ENCODE data around the gene EFHC2.

The EFHC2 gene

DNA sequence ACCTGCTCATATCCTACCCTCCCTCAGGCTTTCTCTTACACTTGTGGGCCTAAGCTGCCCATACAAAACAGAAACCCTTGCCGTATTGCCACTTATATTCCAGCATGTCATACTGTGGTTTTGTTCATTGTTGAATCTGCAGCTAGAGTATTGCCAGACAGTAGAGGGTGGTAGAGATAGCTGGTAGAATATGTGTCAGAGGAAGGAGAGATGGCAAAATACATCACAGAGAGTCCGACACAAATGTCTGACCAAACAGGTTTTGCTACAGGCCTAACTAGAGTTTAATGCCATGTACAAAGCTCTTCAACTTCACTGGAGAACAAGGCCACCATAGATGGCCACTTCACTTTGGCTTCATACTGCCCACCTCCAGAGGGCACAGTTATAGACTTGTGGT, 160.1 kb downstream of the EFHC2 start:
- no peak overlapping the region for H3K27ac ChIP-seq (ENCODE audit: low read depth, low read length)
- no peaks in the 10 kb centered on the region for H3K4me1 ChIP-seq (ENCODE audit: insufficient read depth, low read length)
- H3K27me3 ChIP-seq (ENCODE audit: control insufficient read depth in 1 of 2, insufficient read depth in 2 of 2, low read length in 2 of 2): no peaks in the 10 kb centered on the region
- H3K9ac ChIP-seq (ENCODE audit: low read length): no peak overlapping the region
- no peaks in the 10 kb centered on the region for H3K9me3 ChIP-seq (ENCODE audit: low read length)
- no peaks in the 10 kb centered on the region for H3K36me3 ChIP-seq (ENCODE audit: insufficient read depth, low read length)
- no peak overlapping the region for H3K4me3 ChIP-seq (ENCODE audit: low read depth in 1 of 2, low read length in 2 of 2)

GRCh38 chrX:44178274-44179053, 165.0 kb downstream of the EFHC2 start:
- no peaks in the 10 kb centered on the region for H3K27me3 ChIP-seq (ENCODE audit: control insufficient read depth in 1 of 2, insufficient read depth in 2 of 2, low read length in 2 of 2)
- no peak overlapping the region for H3K27ac ChIP-seq (ENCODE audit: low read depth, low read length)
- H3K36me3 ChIP-seq (ENCODE audit: insufficient read depth, low read length): no peaks in the 10 kb centered on the region
- no peaks in the 10 kb centered on the region for H3K4me1 ChIP-seq (ENCODE audit: insufficient read depth, low read length)
- H3K9me3 ChIP-seq (ENCODE audit: low read length): no peaks in the 10 kb centered on the region
- H3K9ac ChIP-seq (ENCODE audit: low read length): no peak overlapping the region
- no peak overlapping the region for H3K4me3 ChIP-seq (ENCODE audit: low read depth in 1 of 2, low read length in 2 of 2)

DNA sequence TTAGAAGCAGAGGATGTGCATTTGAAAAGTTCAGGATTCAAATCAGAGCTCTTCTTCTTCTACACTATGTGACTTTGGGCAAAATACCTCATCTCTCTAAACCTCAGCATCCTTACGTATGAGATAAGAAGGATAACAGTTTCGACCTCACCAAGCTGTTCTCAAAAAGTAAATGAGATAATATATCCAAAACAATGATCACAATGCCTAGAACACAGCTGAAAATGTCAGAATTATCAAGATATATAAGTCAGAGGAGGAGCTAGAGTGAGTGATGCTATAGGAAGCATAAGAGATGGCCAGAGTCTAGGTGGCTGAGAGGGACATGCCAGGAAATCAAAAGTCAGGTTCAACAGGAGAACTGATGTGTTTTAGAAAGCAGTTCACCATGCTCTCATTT, 168.0 kb downstream of the EFHC2 start:
- Histone ChIP-seq H3K9ac (ENCODE audit: low read length) (no peak overlapping the region), H3K36me3 (ENCODE audit: insufficient read depth, low read length) (no peaks in the 10 kb centered on the region), H3K9me3 (ENCODE audit: low read length) (no peaks in the 10 kb centered on the region), H3K27me3 (ENCODE audit: control insufficient read depth in 1 of 2, insufficient read depth in 2 of 2, low read length in 2 of 2) (no peaks in the 10 kb centered on the region), H3K4me1 (ENCODE audit: insufficient read depth, low read length) (no peaks in the 10 kb centered on the region), H3K27ac (ENCODE audit: low read depth, low read length) (no peak overlapping the region), H3K4me3 (ENCODE audit: low read depth in 1 of 2, low read length in 2 of 2) (no peak overlapping the region)

GRCh38 chrX:44174061-44174460, 169.4 kb downstream of the EFHC2 start:
- H3K9me3 ChIP-seq (ENCODE audit: low read length): no peaks in the 10 kb centered on the region
- H3K27ac ChIP-seq (ENCODE audit: low read depth, low read length): no peak overlapping the region
- H3K36me3 ChIP-seq (ENCODE audit: insufficient read depth, low read length): no peaks in the 10 kb centered on the region
- H3K9ac ChIP-seq (ENCODE audit: low read length): no peak overlapping the region
- H3K4me1 ChIP-seq (ENCODE audit: insufficient read depth, low read length): no peaks in the 10 kb centered on the region
- H3K27me3 ChIP-seq (ENCODE audit: control insufficient read depth in 1 of 2, insufficient read depth in 2 of 2, low read length in 2 of 2): no peaks in the 10 kb centered on the region
- no peak overlapping the region for H3K4me3 ChIP-seq (ENCODE audit: low read depth in 1 of 2, low read length in 2 of 2)

DNA sequence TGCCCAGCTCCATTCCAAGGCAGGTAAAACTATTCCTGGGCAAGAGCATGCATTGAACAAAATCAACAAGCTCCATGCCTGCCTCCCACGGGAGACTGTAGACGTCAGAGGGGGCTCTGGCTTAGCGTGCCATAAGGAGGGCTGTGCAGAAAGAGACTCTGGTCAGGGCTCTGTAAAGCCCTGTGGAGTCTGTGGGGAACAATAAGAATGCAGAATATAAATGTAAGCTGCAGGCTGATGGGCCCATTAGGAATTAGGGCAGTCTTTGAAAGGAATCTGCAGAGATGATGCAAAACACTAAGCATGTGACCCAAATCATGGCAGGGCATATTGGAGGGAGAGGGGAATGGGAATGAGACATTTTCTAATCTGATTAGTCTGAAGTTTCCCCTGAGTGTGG, 170.3 kb downstream of the EFHC2 start:
- Histone ChIP-seq H3K27ac (ENCODE audit: low read depth, low read length) (no peak overlapping the region), H3K4me3 (ENCODE audit: low read depth in 1 of 2, low read length in 2 of 2) (no peak overlapping the region), H3K9ac (ENCODE audit: low read length) (no peak overlapping the region), H3K4me1 (ENCODE audit: insufficient read depth, low read length) (no peaks in the 10 kb centered on the region), H3K9me3 (ENCODE audit: low read length) (no peaks in the 10 kb centered on the region), H3K27me3 (ENCODE audit: control insufficient read depth in 1 of 2, insufficient read depth in 2 of 2, low read length in 2 of 2) (no peaks in the 10 kb centered on the region), H3K36me3 (ENCODE audit: insufficient read depth, low read length) (no peaks in the 10 kb centered on the region)

DNA sequence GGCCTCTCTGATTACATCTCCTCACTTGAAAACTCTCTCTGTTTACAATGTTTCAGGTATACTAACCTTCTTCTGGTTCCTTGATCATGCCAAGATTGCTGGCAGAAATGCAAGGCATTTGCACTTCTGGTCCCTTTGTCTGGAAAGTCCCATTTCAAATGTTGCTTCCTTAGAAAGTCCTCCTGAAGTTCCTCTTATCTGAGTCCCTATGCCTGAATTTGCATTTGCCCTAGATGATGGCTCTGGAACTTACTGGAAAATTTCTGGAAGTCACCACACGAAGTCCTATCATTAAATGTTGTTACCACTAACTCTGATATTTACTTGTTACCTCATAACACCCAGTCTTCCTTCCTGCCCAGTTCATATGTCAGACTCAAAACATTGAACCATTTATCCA, 176.4 kb downstream of the EFHC2 start:
- no peaks in the 10 kb centered on the region for H3K36me3 ChIP-seq (ENCODE audit: insufficient read depth, low read length)

DNA sequence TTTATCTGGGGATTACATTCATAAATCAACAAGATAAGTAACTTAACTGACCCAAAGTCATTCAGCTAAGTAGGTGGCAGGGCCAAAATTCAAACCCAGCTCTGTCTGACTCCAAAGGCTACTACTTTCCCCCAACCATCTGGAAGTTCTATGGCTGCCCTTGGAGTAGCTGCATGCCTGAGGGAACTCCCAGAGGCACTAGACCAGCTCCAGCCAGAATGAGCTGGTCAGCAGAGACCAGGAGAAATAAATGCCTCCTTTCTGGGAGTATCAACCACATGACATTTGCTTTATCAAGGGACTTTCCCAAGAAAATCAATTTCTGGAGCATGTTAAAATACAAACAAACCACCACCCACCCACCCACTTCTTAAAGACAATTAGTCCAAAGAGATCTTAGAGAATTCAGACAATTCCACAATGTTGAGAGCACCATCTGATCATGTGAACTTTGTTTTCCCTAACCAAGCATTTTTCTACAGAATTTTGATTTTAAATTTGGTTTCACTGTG, 180.5 kb downstream of the EFHC2 start:
- Histone ChIP-seq H3K36me3 (ENCODE audit: insufficient read depth, low read length) (no peaks in the 10 kb centered on the region), H3K4me1 (ENCODE audit: insufficient read depth, low read length) (no peaks in the 10 kb centered on the region), H3K9me3 (ENCODE audit: low read length) (no peaks in the 10 kb centered on the region), H3K4me3 (ENCODE audit: low read depth in 1 of 2, low read length in 2 of 2) (no peak overlapping the region), H3K27ac (ENCODE audit: low read depth, low read length) (no peak overlapping the region), H3K9ac (ENCODE audit: low read length) (no peak overlapping the region), H3K27me3 (ENCODE audit: control insufficient read depth in 1 of 2, insufficient read depth in 2 of 2, low read length in 2 of 2) (no peaks in the 10 kb centered on the region)

More for the DNA sequence above, 176.4 kb downstream of the EFHC2 start:
- Histone ChIP-seq H3K9me3 (ENCODE audit: low read length) (no peaks in the 10 kb centered on the region), H3K4me1 (ENCODE audit: insufficient read depth, low read length) (no peaks in the 10 kb centered on the region), H3K4me3 (ENCODE audit: low read depth in 1 of 2, low read length in 2 of 2) (no peak overlapping the region), H3K27me3 (ENCODE audit: control insufficient read depth in 1 of 2, insufficient read depth in 2 of 2, low read length in 2 of 2) (no peaks in the 10 kb centered on the region), H3K9ac (ENCODE audit: low read length) (no peak overlapping the region), H3K27ac (ENCODE audit: low read depth, low read length) (no peak overlapping the region)

- H3K27ac ChIP-seq (ENCODE audit: low read depth, low read length): no peak overlapping the region
Measured at GRCh38 chrX:44157858-44158257, 185.6 kb downstream of the EFHC2 start.

DNA sequence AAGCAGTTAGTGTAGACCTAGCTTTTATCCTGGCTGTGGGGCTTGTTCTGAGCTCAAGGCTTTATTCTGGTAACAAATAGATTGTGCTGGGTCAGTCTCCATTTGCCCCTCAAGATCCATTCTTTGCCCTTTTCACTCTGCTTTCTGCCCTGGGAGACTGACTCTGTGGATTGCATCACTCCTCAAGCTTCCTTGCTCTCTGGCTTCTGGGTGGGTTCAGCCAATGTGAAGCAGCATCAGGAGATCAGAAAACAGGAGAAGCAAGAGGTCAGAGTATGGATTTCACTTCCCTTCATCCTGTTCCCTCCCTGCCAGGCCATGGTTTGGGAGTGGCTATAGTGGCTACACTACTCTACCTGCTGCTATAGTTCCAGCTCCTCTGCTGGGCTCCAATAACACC, 186.2 kb downstream of the EFHC2 start:
- Histone ChIP-seq H3K9me3 (ENCODE audit: low read length) (no peaks in the 10 kb centered on the region), H3K27ac (ENCODE audit: low read depth, low read length) (no peak overlapping the region), H3K4me1 (ENCODE audit: insufficient read depth, low read length) (no peaks in the 10 kb centered on the region), H3K36me3 (ENCODE audit: insufficient read depth, low read length) (no peaks in the 10 kb centered on the region), H3K9ac (ENCODE audit: low read length) (no peak overlapping the region), H3K27me3 (ENCODE audit: control insufficient read depth in 1 of 2, insufficient read depth in 2 of 2, low read length in 2 of 2) (no peaks in the 10 kb centered on the region), H3K4me3 (ENCODE audit: low read depth in 1 of 2, low read length in 2 of 2) (no peak overlapping the region)

More at GRCh38 chrX:44157858-44158257, 185.6 kb downstream of the EFHC2 start:
- no peak overlapping the region for H3K4me3 ChIP-seq (ENCODE audit: low read depth in 1 of 2, low read length in 2 of 2)
- H3K27me3 ChIP-seq (ENCODE audit: control insufficient read depth in 1 of 2, insufficient read depth in 2 of 2, low read length in 2 of 2): no peaks in the 10 kb centered on the region
- H3K4me1 ChIP-seq (ENCODE audit: insufficient read depth, low read length): no peaks in the 10 kb centered on the region
- no peaks in the 10 kb centered on the region for H3K9me3 ChIP-seq (ENCODE audit: low read length)
- H3K36me3 ChIP-seq (ENCODE audit: insufficient read depth, low read length): no peaks in the 10 kb centered on the region
- no peak overlapping the region for H3K9ac ChIP-seq (ENCODE audit: low read length)

GRCh38 chrX:44156726-44157125, 186.7 kb downstream of the EFHC2 start:
- Histone ChIP-seq H3K9ac (ENCODE audit: low read length) (no peak overlapping the region), H3K36me3 (ENCODE audit: insufficient read depth, low read length) (no peaks in the 10 kb centered on the region), H3K4me3 (ENCODE audit: low read depth in 1 of 2, low read length in 2 of 2) (no peak overlapping the region), H3K27me3 (ENCODE audit: control insufficient read depth in 1 of 2, insufficient read depth in 2 of 2, low read length in 2 of 2) (no peaks in the 10 kb centered on the region), H3K27ac (ENCODE audit: low read depth, low read length) (no peak overlapping the region), H3K4me1 (ENCODE audit: insufficient read depth, low read length) (no peaks in the 10 kb centered on the region), H3K9me3 (ENCODE audit: low read length) (no peaks in the 10 kb centered on the region)

GRCh38 chrX:44155126-44155525, 188.3 kb downstream of the EFHC2 start:
- Histone ChIP-seq H3K4me3 (ENCODE audit: low read depth in 1 of 2, low read length in 2 of 2) (no peak overlapping the region), H3K36me3 (ENCODE audit: insufficient read depth, low read length) (no peaks in the 10 kb centered on the region), H3K9ac (ENCODE audit: low read length) (no peak overlapping the region), H3K9me3 (ENCODE audit: low read length) (no peaks in the 10 kb centered on the region), H3K27me3 (ENCODE audit: control insufficient read depth in 1 of 2, insufficient read depth in 2 of 2, low read length in 2 of 2) (no peaks in the 10 kb centered on the region), H3K4me1 (ENCODE audit: insufficient read depth, low read length) (no peaks in the 10 kb centered on the region), H3K27ac (ENCODE audit: low read depth, low read length) (no peak overlapping the region)

DNA sequence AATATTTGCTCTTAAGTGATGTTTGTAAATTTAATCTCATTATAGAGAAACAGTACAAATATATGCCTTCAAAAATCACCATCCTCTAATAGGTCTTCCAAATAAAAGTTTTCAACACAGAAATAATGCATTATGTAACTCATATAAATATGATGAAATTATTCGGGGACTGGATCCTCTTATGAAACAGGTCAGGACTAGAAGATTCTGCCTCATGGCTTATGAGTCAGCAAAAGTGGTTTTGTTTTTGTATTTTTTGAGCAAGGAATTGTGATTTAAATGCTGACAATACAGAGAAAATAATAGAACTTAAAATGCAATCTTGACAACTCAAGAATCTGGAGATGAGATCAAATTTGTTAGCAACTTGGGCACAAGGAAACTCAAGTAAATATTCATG, 190.6 kb downstream of the EFHC2 start:
- Histone ChIP-seq H3K36me3 (ENCODE audit: insufficient read depth, low read length) (no peaks in the 10 kb centered on the region), H3K27ac (ENCODE audit: low read depth, low read length) (no peak overlapping the region), H3K27me3 (ENCODE audit: control insufficient read depth in 1 of 2, insufficient read depth in 2 of 2, low read length in 2 of 2) (no peaks in the 10 kb centered on the region), H3K4me1 (ENCODE audit: insufficient read depth, low read length) (no peaks in the 10 kb centered on the region), H3K9ac (ENCODE audit: low read length) (no peak overlapping the region), H3K4me3 (ENCODE audit: low read depth in 1 of 2, low read length in 2 of 2) (no peak overlapping the region), H3K9me3 (ENCODE audit: low read length) (no peaks in the 10 kb centered on the region)

All from muscle layer of colon (tissue), 2 donors.